GM12874 (cell line): ENCODE measurements around the gene RAI1.

Experiments
- CTCF ChIP-seq: IDR thresholded peaks from 2 replicates; pipeline ENCODE4 v1.5.1; 2011; ENCODE audit warnings: low read depth, mild to moderate bottlenecking, control low read depth, low read length, moderate library complexity; ENCODE audit not compliant: insufficient read depth

RAI1 gene

GRCh38 chr17:17797119-17797809 is 116.0 kb downstream of the RAI1 start:
- no peak for TF ChIP-seq CTCF

- no peak for TF ChIP-seq CTCF
Observed at GRCh38 chr17:17798010-17798556, 116.8 kb downstream of the RAI1 start.

- TF ChIP-seq CTCF: no peak
Observed at GRCh38 chr17:17798573-17799255, 117.5 kb downstream of the RAI1 start.

- no peak for TF ChIP-seq CTCF
Observed at GRCh38 chr17:17800504-17801021, 119.3 kb downstream of the RAI1 start.

GRCh38 chr17:17801800-17802481 is 120.7 kb downstream of the RAI1 start:
- no peak for TF ChIP-seq CTCF

- no peak for TF ChIP-seq CTCF
Observed at GRCh38 chr17:17804007-17804406, 122.7 kb downstream of the RAI1 start.

GRCh38 chr17:17805575-17805974 is 124.3 kb downstream of the RAI1 start:
- no peak for TF ChIP-seq CTCF
